Stimulated activated CD4-positive, alpha-beta T cell treated with anti-CD3 and anti-CD28 coated beads, Interleukin-4, amount 100 ng/mL, for 4 hours (primary cell): Measurements from ENCODE around the gene C12orf57.

ENCODE experiments used
- DNase-seq, 2 experiments: peaks; one replicate each; pipeline ENCODE4 v3.0.0-alpha.2; 2020

C12orf57 gene

DNA sequence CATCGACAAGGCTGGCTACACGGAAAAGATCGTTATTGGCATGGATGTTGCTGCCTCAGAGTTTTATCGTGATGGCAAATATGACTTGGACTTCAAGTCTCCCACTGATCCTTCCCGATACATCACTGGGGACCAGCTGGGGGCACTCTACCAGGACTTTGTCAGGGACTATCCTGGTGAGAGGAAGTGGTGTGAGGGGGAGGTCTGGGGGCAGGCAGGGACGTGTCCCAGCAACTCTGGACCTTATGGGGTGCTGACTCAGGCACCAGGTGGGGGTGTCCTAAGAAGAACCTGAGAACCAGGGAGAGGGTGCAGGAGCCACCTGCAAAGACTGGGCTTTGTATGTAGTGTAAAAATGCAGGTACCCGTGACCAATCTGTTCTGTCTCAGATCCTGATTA lies 24.2 kb upstream of the C12orf57 start:
- DNase-seq = no peak

DNA sequence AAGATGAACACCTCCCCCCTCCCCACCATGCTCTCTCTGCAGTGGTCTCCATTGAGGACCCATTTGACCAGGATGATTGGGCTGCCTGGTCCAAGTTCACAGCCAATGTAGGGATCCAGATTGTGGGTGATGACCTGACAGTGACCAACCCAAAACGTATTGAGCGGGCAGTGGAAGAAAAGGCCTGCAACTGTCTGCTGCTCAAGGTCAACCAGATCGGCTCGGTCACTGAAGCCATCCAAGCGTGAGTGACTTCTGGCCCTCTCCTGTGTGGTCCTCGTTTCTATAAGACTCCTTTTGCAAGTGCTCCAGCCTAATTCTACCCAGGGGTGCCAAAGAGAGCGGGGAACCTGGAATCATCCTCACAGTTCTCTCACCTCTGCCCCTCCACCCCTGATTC lies 22.3 kb upstream of the C12orf57 start:
- DNase-seq = no peak

DNA sequence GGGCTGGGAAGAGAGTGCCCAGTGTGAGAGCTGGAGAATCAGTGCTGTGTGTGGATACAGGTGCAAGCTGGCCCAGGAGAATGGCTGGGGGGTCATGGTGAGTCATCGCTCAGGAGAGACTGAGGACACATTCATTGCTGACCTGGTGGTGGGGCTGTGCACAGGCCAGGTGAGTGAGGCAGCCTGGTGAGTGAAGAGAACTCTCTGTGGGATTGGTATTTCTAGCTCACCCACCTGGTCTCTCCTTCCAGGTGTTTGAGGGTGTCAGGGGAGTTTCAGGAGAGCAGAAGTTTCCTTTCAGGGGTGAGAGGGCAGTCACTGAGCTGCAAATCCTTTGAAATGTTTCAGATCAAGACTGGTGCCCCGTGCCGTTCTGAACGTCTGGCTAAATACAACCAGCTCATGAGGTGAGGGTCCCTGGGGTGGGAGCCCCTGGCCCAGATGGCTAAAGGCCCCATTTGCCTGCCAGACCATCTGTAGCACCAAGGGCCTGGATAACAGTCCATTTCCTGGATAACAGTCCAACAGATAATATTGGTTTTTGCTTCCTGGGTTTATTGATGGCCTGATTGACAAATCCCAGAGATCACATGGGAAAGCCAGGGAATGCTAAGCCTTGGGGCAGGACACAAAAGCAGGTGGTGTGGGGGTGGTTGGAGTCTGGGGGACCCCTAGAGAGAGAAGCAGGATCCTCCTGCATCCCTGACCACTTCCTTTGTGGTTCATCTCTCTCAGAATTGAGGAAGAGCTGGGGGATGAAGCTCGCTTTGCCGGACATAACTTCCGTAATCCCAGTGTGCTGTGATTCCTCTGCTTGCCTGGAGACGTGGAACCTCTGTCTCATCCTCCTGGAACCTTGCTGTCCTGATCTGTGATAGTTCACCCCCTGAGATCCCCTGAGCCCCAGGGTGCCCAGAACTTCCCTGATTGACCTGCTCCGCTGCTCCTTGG lies 21.6 kb upstream of the C12orf57 start:
- DNase-seq = no peak

DNA sequence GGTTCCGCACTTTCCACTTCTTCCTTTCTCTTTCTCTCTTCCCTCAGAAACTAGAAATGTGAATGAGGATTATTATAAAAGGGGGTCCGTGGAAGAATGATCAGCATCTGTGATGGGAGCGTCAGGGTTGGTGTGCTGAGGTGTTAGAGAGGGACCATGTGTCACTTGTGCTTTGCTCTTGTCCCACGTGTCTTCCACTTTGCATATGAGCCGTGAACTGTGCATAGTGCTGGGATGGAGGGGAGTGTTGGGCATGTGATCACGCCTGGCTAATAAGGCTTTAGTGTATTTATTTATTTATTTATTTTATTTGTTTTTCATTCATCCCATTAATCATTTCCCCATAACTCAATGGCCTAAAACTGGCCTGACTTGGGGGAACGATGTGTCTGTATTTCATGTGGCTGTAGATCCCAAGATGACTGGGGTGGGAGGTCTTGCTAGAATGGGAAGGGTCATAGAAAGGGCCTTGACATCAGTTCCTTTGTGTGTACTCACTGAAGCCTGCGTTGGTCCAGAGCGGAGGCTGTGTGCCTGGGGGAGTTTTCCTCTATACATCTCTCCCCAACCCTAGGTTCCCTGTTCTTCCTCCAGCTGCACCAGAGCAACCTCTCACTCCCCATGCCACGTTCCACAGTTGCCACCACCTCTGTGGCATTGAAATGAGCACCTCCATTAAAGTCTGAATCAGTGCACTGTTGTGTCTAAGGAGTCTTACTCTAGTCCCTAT lies 20.7 kb upstream of the C12orf57 start:
- DNase-seq = no peak

DNA sequence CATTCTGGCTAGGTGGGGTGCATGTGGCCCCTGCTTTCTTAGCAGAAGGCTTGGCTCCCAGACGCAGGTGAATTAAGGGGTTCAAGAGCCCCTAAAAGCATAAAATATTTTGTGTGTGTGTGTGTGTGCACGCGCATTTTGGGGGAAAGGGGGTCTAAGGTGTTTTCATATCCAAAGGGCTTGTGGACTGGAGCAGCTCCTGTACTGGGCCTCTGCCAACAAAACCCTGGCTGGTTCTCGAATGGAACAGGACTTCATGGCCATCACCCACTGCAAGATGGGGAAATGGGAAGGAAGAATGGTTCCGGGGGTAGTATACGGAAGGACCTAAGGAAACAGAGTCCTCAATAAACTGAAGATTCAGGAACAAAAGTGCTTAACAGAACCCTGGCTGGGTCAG lies 20.0 kb upstream of the C12orf57 start:
- no peak for DNase-seq

DNA sequence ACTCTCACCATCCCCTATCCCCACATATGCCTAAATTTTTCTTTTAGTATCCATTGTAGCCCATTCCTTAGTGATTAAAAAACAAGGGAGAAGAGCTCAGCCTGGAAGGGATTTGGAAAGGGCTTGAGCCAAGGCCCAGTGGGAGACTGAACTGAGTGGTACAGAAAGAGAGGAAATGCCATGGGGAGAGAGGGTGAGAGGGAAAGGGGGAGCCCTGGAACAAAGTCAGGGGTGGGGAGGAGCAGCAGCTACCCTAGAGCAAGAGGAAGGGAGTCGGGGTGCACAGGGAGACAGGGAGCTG lies 18.6 kb upstream of the C12orf57 start:
- DNase-seq = no peak

DNA sequence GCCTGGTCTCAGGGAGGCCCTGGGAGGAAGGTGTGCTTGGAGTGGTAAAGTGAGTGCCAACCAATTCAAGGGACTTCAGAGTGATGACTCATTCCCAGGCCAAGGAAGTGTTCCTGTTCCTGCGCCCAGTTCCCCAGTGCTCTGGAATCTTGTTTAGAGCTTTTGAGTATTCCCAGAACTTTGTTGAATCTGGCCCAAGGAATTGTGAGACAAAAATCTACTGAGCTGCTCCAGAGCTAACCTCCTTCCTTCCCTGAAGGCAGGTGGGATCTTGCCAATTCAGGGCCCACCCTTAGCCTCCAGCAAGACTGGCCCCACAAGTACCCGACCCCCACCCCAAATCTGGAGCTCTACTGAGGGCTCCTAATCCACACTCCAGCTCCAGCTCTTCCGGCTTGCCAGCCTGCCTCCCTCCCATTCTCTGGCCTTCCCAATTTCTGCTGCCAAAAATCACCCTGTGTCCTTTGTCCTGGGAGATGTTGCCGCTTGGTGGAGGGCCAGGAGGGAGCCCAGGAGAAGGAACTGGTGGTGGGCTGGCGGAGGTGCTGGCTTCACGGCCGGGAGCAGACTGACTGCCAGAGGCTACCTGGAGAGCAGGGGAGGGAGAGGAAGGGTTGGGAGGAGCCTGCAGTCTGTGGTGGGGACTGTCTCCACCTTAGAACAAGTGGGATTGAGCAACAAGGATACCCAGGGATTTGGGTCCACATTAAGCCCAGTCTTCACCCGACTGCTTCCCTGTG lies 18.1 kb upstream of the C12orf57 start:
- no peak for DNase-seq

DNA sequence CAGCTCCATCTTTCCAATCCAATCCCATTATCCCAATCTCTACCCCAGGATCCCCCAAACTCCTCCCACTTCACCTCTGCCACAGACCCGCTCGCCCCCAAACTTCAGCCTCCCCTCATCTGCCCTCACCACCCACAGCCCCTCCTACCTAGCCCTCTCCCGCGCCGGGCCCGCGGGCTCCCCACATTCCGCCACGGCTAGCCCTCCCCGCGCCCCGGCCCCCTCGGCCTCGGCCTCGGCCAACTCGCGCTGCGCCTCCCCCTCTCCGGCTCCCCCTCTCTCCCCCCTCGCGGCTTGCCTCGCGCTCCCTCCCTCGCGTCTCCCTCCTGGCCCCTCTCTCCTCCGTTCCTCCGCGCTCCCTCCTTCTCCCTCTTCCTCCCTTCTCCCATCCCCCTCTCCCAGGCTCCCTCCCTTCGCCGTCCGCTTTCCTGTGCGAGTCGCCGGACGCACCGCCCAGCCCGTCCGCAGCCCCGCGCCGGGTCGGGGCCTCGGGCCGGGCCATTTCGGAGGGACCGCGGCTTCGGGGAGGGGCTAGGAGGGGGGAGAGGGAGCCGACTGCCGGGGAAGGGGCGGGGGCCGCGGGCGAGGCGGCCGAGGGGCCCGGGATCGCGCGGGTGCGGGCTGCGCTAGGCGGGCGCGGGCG lies 16.3 kb upstream of the C12orf57 start, which contains the start of gene ATN1:
ATN1 (plus strand) TSS at position 581 of the 643 bp plus-strand sequence. CDS start 6,043 bp downstream, outside the sequence.
- peak in 1 of 2 experiments; percentile 56 for DNase-seq

DNA sequence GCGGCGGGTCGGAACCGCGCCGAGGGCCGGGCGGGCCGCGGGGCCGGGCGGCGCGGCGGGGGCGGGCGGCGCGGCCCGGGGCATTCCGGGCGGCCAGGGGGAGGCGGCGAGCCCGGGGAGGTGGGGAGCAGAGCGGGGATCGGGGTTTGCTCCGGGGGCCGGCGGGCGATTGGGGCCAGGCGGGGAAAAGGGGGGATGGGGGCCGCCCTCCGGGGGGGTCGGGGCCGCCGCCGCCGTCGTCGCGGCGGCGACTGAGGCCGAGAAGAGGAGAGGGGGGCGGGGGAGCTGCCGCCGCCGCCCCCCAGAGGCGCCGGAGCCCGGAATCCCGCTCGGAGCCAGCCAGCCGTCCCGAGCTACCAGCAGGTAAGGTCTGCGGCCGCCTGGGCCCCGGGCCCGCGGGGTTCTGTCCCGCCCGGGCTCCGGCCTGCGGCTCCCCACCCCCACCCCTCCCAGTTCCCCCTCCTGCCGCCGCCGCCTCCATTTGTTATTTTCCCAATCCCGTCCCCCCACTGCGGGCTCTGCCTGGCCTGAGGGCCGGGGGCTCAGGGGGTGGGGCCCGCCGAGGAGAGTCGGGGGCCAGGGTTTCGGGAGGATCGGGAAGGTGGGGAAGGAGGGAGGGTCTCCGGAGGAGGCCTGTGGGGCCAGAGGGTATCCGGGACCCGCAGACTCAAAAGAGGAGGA lies 15.7 kb upstream of the C12orf57 start:
- DNase-seq = no peak

DNA sequence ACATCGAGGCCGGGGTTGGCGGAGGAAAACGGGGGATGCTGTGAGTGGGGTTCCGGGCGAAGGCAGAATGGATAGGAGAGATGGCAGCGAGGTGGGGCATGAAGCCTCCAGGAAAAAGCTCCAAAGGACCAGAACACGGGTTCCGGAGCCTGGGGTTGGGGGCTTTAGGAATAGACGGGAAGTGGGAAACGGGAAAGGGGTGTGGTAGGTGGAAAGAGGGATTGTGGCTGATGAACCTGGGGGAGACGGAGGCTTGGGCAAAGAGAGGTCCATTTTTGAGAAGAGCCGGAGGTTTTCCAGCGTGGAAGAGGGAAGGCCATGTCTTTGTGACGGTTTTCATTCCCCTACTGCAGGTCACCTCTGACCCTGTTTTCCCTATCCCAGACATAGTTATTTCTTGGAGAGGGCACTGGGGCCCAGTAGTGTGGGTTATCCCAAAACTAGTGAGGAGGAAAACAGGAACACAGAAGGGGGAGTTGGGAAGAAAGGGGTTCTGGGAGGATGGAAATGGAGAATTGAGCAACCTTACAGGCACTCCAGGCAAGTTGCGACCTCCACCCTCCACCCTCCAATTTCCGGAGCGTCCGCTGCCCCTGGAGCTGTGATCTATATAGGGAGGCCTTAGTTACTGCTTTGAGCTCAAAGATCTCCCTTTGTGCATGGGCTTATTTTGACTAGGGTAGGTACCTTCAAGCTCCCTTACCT lies 15.0 kb upstream of the C12orf57 start:
- no peak for DNase-seq

DNA sequence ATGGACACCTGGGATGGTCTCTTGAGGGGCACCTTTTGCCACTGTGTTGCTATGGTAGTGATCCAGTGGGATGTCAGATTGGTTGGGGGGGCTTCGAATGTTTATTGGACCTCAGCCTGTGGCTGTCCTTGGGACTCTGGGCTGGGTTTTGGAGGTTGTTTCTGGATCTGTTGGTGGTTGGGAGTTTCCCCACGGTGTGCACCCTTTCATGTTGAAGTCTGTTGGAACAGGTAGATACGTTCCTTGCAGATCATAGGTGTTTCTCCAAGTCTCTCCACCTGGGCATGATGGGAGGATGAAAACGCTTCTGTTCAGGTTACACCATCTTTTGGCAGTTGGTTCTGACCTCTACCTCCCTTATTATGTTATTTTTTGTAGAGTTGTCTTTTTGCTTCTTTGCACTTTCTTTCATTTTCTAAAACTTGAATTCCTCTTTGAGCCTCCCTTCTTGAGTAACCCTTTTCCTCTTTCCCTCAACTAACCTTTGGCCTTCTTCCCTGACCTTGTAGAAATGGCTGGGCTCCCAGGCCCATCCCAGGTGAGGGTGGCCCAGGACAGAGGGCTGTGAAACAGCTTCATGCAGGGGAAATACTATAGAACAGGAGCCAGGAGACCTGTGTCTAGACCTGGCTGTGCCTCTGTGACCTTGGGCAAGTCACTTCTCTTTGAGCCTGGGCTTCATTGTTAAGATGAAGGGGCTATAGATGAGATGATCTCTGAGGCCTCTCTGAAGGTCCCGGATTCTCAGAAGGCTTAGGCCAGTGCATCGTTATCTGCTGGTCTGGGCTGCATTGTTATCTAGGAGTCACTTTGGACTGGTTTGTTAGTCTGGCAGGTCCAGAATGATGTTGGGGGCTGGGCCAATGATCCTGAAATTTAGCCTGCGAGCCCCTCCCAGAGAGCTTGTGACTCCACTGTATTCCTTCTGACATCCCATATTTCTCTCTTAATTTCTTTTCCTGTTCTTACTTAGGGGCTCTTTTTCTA lies 14.1 kb upstream of the C12orf57 start:
- DNase-seq = no peak

DNA sequence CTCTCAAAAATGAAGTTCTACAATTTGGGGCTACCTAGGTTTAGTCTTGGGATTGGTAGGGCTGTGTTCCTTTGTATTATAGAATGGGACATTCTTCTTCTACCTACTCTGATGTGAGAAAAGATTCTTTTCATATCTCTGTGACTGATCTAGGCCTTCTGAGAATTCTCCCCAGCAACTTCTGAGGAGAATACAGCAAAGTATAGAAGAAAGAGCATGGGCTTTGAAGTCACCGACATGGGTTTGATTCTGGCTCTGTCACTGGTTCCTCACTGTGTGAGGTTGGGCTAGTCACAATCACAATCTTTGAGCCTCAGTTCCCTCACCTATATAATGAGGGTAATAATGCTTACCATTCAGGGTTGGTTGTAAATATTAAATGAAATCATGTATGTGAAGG lies 11.1 kb upstream of the C12orf57 start:
- DNase-seq = no peak

DNA sequence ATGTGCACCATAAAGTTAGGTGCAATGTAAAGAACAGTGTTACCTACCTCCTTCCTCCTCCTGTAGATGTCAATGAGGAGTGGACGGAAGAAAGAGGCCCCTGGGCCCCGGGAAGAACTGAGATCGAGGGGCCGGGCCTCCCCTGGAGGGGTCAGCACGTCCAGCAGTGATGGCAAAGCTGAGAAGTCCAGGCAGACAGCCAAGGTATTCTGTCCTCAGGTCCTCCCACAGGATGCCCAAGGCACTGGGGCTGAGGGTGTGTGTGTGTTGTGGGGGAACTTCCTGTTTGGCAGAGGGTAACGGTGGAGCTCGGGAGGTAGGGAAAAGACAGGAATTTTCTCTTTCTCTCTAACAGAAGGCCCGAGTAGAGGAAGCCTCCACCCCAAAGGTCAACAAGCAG lies 9.7 kb upstream of the C12orf57 start:
- no peak for DNase-seq

DNA sequence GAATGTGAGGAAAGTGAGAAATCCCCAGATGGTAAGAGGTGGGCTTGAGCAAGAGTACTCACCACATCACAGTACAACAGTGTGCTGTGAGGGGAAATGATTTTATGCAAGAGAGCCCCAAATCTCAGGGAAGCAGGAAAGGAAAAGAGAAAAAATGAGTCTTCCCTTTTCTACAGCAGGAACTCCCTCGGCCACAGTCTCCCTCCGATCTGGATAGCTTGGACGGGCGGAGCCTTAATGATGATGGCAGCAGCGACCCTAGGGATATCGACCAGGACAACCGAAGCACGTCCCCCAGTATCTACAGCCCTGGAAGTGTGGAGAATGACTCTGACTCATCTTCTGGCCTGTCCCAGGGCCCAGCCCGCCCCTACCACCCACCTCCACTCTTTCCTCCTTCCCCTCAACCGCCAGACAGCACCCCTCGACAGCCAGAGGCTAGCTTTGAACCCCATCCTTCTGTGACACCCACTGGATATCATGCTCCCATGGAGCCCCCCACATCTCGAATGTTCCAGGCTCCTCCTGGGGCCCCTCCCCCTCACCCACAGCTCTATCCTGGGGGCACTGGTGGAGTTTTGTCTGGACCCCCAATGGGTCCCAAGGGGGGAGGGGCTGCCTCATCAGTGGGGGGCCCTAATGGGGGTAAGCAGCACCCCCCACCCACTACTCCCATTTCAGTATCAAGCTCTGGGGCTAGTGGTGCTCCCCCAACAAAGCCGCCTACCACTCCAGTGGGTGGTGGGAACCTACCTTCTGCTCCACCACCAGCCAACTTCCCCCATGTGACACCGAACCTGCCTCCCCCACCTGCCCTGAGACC lies 8.2 kb upstream of the C12orf57 start:
- DNase-seq = no peak

DNA sequence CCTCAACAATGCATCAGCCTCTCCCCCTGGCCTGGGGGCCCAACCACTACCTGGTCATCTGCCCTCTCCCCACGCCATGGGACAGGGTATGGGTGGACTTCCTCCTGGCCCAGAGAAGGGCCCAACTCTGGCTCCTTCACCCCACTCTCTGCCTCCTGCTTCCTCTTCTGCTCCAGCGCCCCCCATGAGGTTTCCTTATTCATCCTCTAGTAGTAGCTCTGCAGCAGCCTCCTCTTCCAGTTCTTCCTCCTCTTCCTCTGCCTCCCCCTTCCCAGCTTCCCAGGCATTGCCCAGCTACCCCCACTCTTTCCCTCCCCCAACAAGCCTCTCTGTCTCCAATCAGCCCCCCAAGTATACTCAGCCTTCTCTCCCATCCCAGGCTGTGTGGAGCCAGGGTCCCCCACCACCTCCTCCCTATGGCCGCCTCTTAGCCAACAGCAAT lies 7.6 kb upstream of the C12orf57 start:
- DNase-seq = no peak

DNA sequence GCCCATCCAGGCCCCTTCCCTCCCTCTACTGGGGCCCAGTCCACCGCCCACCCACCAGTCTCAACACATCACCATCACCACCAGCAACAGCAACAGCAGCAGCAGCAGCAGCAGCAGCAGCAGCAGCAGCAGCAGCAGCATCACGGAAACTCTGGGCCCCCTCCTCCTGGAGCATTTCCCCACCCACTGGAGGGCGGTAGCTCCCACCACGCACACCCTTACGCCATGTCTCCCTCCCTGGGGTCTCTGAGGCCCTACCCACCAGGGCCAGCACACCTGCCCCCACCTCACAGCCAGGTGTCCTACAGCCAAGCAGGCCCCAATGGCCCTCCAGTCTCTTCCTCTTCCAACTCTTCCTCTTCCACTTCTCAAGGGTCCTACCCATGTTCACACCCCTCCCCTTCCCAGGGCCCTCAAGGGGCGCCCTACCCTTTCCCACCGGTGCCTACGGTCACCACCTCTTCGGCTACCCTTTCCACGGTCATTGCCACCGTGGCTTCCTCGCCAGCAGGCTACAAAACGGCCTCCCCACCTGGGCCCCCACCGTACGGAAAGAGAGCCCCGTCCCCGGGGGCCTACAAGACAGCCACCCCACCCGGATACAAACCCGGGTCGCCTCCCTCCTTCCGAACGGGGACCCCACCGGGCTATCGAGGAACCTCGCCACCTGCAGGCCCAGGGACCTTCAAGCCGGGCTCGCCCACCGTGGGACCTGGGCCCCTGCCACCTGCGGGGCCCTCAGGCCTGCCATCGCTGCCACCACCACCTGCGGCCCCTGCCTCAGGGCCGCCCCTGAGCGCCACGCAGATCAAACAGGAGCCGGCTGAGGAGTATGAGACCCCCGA lies 7.0 kb upstream of the C12orf57 start:
- DNase-seq = peak; percentile 62 to 81

DNA sequence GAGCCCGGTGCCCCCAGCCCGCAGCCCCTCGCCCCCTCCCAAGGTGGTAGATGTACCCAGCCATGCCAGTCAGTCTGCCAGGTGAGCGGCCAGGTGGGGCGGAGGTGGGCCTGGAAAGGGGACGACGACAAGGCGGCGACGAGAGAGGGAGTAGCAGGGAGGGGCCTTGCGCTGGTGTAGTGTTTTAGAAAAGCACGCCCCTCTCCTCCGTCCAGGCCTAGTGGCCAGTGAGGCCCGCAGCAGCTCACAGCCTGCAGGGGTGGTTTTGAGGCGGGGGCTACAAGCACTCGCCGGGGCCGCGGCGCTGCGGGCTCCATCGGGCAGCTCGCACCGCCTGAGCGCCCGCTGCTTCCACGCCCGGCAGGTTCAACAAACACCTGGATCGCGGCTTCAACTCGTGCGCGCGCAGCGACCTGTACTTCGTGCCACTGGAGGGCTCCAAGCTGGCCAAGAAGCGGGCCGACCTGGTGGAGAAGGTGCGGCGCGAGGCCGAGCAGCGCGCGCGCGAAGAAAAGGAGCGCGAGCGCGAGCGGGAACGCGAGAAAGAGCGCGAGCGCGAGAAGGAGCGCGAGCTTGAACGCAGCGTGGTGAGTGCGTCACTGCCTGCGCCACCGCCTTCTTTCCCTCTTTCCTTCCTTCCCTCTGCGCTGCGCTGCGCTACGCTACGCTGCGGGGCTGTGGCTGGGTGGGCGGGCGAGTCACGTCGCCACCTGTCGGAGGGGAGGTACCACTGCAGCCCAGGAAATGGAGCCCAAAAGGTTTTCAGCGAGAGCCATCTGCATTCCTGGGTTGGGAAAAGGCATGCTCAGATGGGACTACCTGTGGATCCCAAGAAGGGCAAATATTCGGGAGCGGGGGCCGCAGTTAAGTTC lies 6.1 kb upstream of the C12orf57 start:
- DNase-seq = peak; percentile 88 to 93
